RWPE1 (cell line): Measurements from ENCODE around the gene GOLGA7B.

Experiments
- CTCF ChIA-PET: fragments of 350-600 bp; sonication (Branson Sonifier 250); formaldehyde crosslinking; extraction: SDS; loops from one replicate; lab custom pipeline; 2021; lab: Yijun Ruan, JAX
- POLR2A ChIA-PET: fragments of 400-600 bp; formaldehyde crosslinking; extraction: SDS; loops from one replicate; lab custom pipeline; 2020; ENCODE audit warnings: antibody characterized with exemption; ENCODE audit not compliant: low non-redundant PET; lab: Yijun Ruan, JAX
- DNase-seq: peaks from one replicate; pipeline ENCODE4 v3.0.0; 2012; ENCODE audit warnings: low spot score
- H3K27ac ChIP-seq: fragments of 450-650 bp; 2 replicates; pipeline ENCODE4 v1.5.1; 2017
- CTCF ChIP-seq: fragments of 450-650 bp; conservative IDR thresholded peaks from 2 replicates; pipeline ENCODE4 v1.5.1; 2017; ENCODE audit warnings: low read depth, mild to moderate bottlenecking

Gene GOLGA7B

GRCh38 chr10:97888134-97888533, 38.5 kb downstream of the GOLGA7B start:
- ChIA-PET POLR2A (no interaction called here), CTCF (interaction anchor here (1.1 to 1.9 kb wide), 2 partner anchors 14 to 26 kb away, joined by 3 to 7 read pairs; no protein-coding TSS in a partner anchor)
- no peak for TF ChIP-seq CTCF
- DNase-seq: no peak
- peak overlapping the region; percentile 89 for H3K27ac ChIP-seq

- peak overlapping the region; percentile 89 for H3K27ac ChIP-seq
- DNase-seq: peak; percentile 96
Observed at GRCh38 chr10:97888641-97889262, 39.1 kb downstream of the GOLGA7B start.

GRCh38 chr10:97889461-97890265, 40.0 kb downstream of the GOLGA7B start:
- peak overlapping the region; percentile 89 for H3K27ac ChIP-seq
- ChIA-PET POLR2A (interaction anchor here (0.6 to 0.7 kb wide), 2 partner anchors 152 to 159 kb away, joined by 3 to 7 read pairs; no protein-coding TSS in a partner anchor), CTCF (interaction anchor here (0.5 to 1.9 kb wide), 4 partner anchors 13 to 1061 kb away, joined by 3 to 7 read pairs (median 4); no protein-coding TSS in a partner anchor)
- DNase-seq: peak; percentile 93
- TF ChIP-seq CTCF: no peak

More at GRCh38 chr10:97888641-97889262, 39.1 kb downstream of the GOLGA7B start:
- ChIA-PET CTCF (interaction anchor here (0.5 to 1.9 kb wide), 4 partner anchors 13 to 1060 kb away, joined by 3 to 7 read pairs (median 4); no protein-coding TSS in a partner anchor), POLR2A (interaction anchor here (0.7 kb wide), 1 partner anchor 160 kb away, joined by 7 read pairs; no protein-coding TSS in a partner anchor)
- no peak for TF ChIP-seq CTCF

GRCh38 chr10:97891497-97892167, 42.0 kb downstream of the GOLGA7B start:
- ChIA-PET CTCF (no interaction called here), POLR2A (no interaction called here)
- no peak overlapping the region for H3K27ac ChIP-seq
- no peak for TF ChIP-seq CTCF
- no peak for DNase-seq

GRCh38 chr10:97892506-97892905, 42.9 kb downstream of the GOLGA7B start:
- TF ChIP-seq CTCF: no peak
- no peak overlapping the region for H3K27ac ChIP-seq
- ChIA-PET POLR2A (no interaction called here), CTCF (interaction anchor here (0.7 kb wide), 1 partner anchor 24 kb away, joined by 3 read pairs; no protein-coding TSS in a partner anchor)
- no peak for DNase-seq

- POLR2A ChIA-PET: no interaction called here
Observed at GRCh38 chr10:97892939-97893338, 43.3 kb downstream of the GOLGA7B start.

More at GRCh38 chr10:97892939-97893338, 43.3 kb downstream of the GOLGA7B start:
- CTCF ChIA-PET: interaction anchor here (0.7 kb wide), 1 partner anchor 23 kb away, joined by 3 read pairs; no protein-coding TSS in a partner anchor
- no peak for TF ChIP-seq CTCF
- H3K27ac ChIP-seq: no peak overlapping the region
- no peak for DNase-seq
